Adrenal gland (tissue), 12 donors: ENCODE data around the gene DBI. TPM values are rescaled to one million over a fixed set of nuclear protein-coding genes. Genes with fewer than 3 reads are reported as not detected.

Experiments used
- DNase-seq, 7 donors: peaks; one replicate each; pipeline ENCODE4 v3.0.0-alpha.2; 2019 to 2020
- H3K27ac ChIP-seq, 5 donors: fragments of 200-600 bp; sonication (generic) in 4 of 5; 1 replicate in 3 of 5; 2 replicates in 2 of 5; pipeline versions ENCODE4 v1.5.1 to v1.8.0; 2016 to 2020; ENCODE audit warnings: mild to moderate bottlenecking in 1 of 5
- H3K27me3 ChIP-seq: fragments of 200-600 bp; 2 replicates; pipeline ENCODE4 v1.8.0; 2021
- H3K36me3 ChIP-seq, 2 donors: fragments of 200-600 bp; replicated peaks in 1 of 2; 1 replicate in 1 of 2; 2 replicates in 1 of 2; pipeline versions ENCODE4 v1.5.1 to v1.8.0; 2018 to 2022
- H3K4me1 ChIP-seq, 2 donors: fragments of 200-600 bp; replicated peaks in 1 of 2; 1 replicate in 1 of 2; 2 replicates in 1 of 2; pipeline versions ENCODE4 v1.5.1 to v1.8.0; 2018 to 2021
- H3K4me3 ChIP-seq, 4 donors: fragments of 200-600 bp; sonication (generic) in 3 of 4; one replicate each; pipeline ENCODE4 v1.5.1; 2016 to 2018
- H3K9me3 ChIP-seq, 3 donors: fragments of 200-600 bp; sonication (generic) in 1 of 3; replicated peaks in 1 of 3; 1 replicate in 2 of 3; 2 replicates in 1 of 3; pipeline versions ENCODE4 v1.5.1 to v1.8.0; 2016 to 2021
- POLR2A ChIP-seq, 2 donors: fragments of 450-650 bp; IDR thresholded peaks; one replicate each; pipeline ENCODE4 v1.6.1; 2017; ENCODE audit warnings: antibody characterized with exemption in 2 of 2, mild to moderate bottlenecking in 2 of 2, moderate library complexity in 1 of 2
- WGBS, 4 donors: extraction: QIAGEN DNeasy Blood & Tissue Kit in 2 of 4; methylation state at CpG; one replicate each; pipeline versions ENCODE4 v1.1.5 to v1.1.7; 2013 to 2017; 5-methylcytosine and 5-hydroxymethylcytosine counted together
- intact Hi-C, 2 donors: fragments of 100-400 bp; cut with DNase I; formaldehyde crosslinking; loops; one replicate each; pipeline versions ENCODE4 v1.14.1 to v1.15.0; 2022 to 2023
- polyA plus RNA-seq, 3 donors: library from polyadenylated mRNA; stranded (reverse); fragments of 200-250 nt in 2 of 3; fragments of 350-450 nt in 1 of 3; fragmentation: Illumina TruSeq in 1 of 3; extraction: RNeasy Lipid Tissue Mini Kit (QIAGEN cat#74804) in 1 of 3; gene quantifications; one replicate each; pipeline ENCODE4 v1.2.3, GENCODE V29; 2013 to 2014
- total RNA-seq, 9 donors: library from RNA; depleted of rRNA in 4 of 9; stranded (reverse); fragments of >200 nt in 4 of 9; fragments of 120-200 nt in 1 of 9; fragmentation: NEBNext Ultra II Directional in 1 of 9; extraction: Animal tissue kit (Norgen Biotek cat#: 25700) in 1 of 9; gene quantifications; one replicate each; pipeline versions ENCODE4 v1.1.0 to v1.2.4, GENCODE V29; 2013 to 2023
- TF ChIP-seq, protein P1 (sequence below), 6 experiments: fragments of 450-650 bp in 4 of 6; fragments of 200-600 bp in 2 of 6; sonication (generic) in 1 of 6; IDR thresholded peaks; 1 replicate in 5 of 6; 2 replicates in 1 of 6; pipeline versions ENCODE4 v1.5.1 to v1.8.0; 2016 to 2021; ENCODE audit warnings: antibody characterized with exemption in 6 of 6, mild to moderate bottlenecking in 2 of 6, moderate library complexity in 1 of 6
- donor health status: healthy with polysubstance abuse.
- donor health status: Bipolar disorder and iron deficiency.
- donor health status: DM: yes; HTN: yes; CAD: no.
- donor health status: DM: no; HTN: no; CAD: no.
- donor health status: DM: no; HTN: no; CAD: no.
- donor health status: DM: yes; HTN: yes; CAD: no.

The DBI gene
- total and polyA plus RNA-seq, 12 donors = 32.3 to 367 (median 99.1) TPM

DNA sequence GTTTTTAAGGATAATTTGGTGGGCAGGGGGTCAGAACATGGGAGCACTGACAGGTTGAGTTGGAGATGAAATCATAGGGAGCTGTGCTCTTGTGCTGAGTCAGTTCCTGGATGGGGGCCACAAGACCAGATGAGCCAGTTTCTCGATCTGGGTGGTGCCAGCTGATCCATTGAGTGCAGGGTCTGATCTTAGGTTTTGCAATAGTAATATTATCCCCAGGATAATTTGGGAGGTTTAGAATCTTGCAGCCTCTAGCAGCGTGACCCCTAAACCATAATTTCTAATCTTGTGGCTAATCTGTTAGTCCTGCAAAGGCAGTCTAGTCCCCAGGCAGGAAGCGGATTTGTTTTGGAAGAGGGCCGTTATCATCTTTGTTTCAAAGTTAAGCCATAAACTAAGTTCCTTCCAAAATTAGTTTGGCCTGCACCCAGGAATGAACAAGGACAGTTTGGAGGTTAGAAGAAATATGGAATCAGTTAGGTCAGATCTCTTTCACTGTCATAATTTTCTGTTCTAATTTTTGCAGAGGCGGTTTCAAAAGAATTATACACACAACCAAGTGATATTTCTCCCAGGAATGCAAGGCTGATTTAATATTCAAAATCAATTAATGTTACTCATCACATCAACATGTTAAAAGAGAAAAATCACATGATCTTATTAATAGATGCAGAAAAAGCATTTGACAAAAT lies 23.0 kb downstream of the DBI start:
- peak; percentile 68 to 86 (median 83) for DNase-seq
- 9 to 19% (median 16%) methylated on average over 5 of the region's 5 CpGs for WGBS, 4 donors
- no peaks in the 10 kb centered on the region for H3K36me3 ChIP-seq
- no peaks in the 10 kb centered on the region for H3K27me3 ChIP-seq
- H3K9me3 ChIP-seq = no peaks in the 10 kb centered on the region
- H3K4me3 ChIP-seq = no peak overlapping the region
- intact Hi-C loops = no loop called here
- H3K27ac ChIP-seq = peak overlapping the region in 3 of 5 donors; percentile 37 to 61 (median 54)
- H3K4me1 ChIP-seq = peaks cover 14 to 31% of the 10 kb centered on the region in 2 donors
- TF ChIP-seq, protein P1, sequence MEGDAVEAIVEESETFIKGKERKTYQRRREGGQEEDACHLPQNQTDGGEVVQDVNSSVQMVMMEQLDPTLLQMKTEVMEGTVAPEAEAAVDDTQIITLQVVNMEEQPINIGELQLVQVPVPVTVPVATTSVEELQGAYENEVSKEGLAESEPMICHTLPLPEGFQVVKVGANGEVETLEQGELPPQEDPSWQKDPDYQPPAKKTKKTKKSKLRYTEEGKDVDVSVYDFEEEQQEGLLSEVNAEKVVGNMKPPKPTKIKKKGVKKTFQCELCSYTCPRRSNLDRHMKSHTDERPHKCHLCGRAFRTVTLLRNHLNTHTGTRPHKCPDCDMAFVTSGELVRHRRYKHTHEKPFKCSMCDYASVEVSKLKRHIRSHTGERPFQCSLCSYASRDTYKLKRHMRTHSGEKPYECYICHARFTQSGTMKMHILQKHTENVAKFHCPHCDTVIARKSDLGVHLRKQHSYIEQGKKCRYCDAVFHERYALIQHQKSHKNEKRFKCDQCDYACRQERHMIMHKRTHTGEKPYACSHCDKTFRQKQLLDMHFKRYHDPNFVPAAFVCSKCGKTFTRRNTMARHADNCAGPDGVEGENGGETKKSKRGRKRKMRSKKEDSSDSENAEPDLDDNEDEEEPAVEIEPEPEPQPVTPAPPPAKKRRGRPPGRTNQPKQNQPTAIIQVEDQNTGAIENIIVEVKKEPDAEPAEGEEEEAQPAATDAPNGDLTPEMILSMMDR (IDR thresholded peaks at IDR 0.05) = no peak
- TF ChIP-seq POLR2A (IDR thresholded peaks at IDR 0.05) = no peak

- 87 to 93% (median 88%) methylated on average over 3 of the region's 3 CpGs for WGBS, 4 donors
- no peaks in the 10 kb centered on the region for H3K36me3 ChIP-seq
- no peak overlapping the region for H3K27ac ChIP-seq
- H3K4me1 ChIP-seq = peaks cover 12 to 15% of the 10 kb centered on the region in 2 donors
- intact Hi-C loops = no loop called here
- H3K9me3 ChIP-seq = no peaks in the 10 kb centered on the region
- no peak overlapping the region for H3K4me3 ChIP-seq
- TF ChIP-seq, protein P1 (IDR thresholded peaks at IDR 0.05) = no peak
- no peak for TF ChIP-seq POLR2A (IDR thresholded peaks at IDR 0.05)
- DNase-seq = no peak
- H3K27me3 ChIP-seq = no peaks in the 10 kb centered on the region
Observed at GRCh38 chr2:119393971-119394748, 27.4 kb downstream of the DBI start.

- Histone ChIP-seq H3K27ac (no peak overlapping the region), H3K4me3 (no peak overlapping the region), H3K4me1 (no peaks in the 10 kb centered on the region), H3K27me3 (no peaks in the 10 kb centered on the region), H3K36me3 (no peaks in the 10 kb centered on the region), H3K9me3 (no peaks in the 10 kb centered on the region)
- WGBS, 4 donors = 70 to 84% (median 77%) methylated on average over 4 to 6 of the region's 6 CpGs
- TF ChIP-seq, protein P1 (IDR thresholded peaks at IDR 0.05) = no peak
- TF ChIP-seq POLR2A (IDR thresholded peaks at IDR 0.05) = no peak
- intact Hi-C loops = no loop called here
- no peak for DNase-seq
Observed at GRCh38 chr2:119397196-119397595, 30.4 kb downstream of the DBI start.

DNA sequence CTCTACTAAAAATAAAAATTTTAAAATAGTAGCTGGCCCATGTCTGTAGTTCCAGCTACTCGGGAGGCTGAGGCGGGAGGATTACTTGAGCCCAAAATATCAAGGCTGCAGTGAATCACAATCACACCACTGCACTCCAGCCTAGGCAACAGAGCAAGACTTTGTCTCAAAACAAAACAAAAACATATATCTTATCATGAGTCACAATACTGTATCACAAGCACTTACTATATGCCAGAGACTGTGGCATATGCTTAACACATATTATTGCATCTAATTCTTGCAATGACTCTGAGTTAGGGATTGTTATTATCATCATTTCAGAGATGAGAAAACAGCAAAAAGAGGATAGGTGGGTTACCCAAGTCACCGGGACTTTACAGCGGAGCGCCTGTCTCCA lies 35.3 kb downstream of the DBI start:
- DNase-seq = no peak
- no peaks in the 10 kb centered on the region for H3K9me3 ChIP-seq
- WGBS, 4 donors = 80 to 83% (median 82%) methylated on average over 5 of the region's 5 CpGs
- H3K36me3 ChIP-seq = no peaks in the 10 kb centered on the region
- H3K4me1 ChIP-seq = peaks cover 0 to 6% of the 10 kb centered on the region in 2 donors
- TF ChIP-seq, protein P1 (IDR thresholded peaks at IDR 0.05) = no peak
- TF ChIP-seq POLR2A (IDR thresholded peaks at IDR 0.05) = no peak
- H3K27ac ChIP-seq = no peak overlapping the region
- H3K27me3 ChIP-seq = no peaks in the 10 kb centered on the region
- no peak overlapping the region for H3K4me3 ChIP-seq
- intact Hi-C loops = loop anchor here in 1 of 2 donors (10.0 kb wide), 1 partner anchor 253 kb away; no protein-coding TSS in a partner anchor
